ENCODE measurements around the gene PAM. TPM values are rescaled to one million over a fixed set of nuclear protein-coding genes. Genes with fewer than 3 reads are reported as not detected.

Gene PAM
- total RNA-seq, 6 experiments from 2014 or later, result 164 to 266 (median 182) TPM

GRCh38 chr5:102850503-102850902 lies 95.4 kb downstream of the PAM start:
- TF ChIP-seq CTCF (IDR thresholded peaks at IDR 0.05), result no peak
- Mint-ChIP-seq H3K4me1 (ENCODE audit: low read depth) (peaks cover 25% of the 10 kb centered on the region), H3K27me3 (ENCODE audit: insufficient read depth) (no peaks in the 10 kb centered on the region), H3K9me3 (no peaks in the 10 kb centered on the region), H3K36me3 (ENCODE audit: low read depth) (peaks cover 14% of the 10 kb centered on the region), H3K4me3 (no peak overlapping the region), H3K27ac (no peak overlapping the region)
- no peak for DNase-seq

GRCh38 chr5:102853680-102854079 lies 98.6 kb downstream of the PAM start:
- no peak overlapping the region; the same call in 1 of the 2 replicates for H3K4me3 Mint-ChIP-seq
- peaks cover 11% of the 10 kb centered on the region for H3K36me3 Mint-ChIP-seq (ENCODE audit: low read depth)
- peaks cover 55% of the 10 kb centered on the region for H3K4me1 Mint-ChIP-seq (ENCODE audit: low read depth)
- H3K27ac Mint-ChIP-seq, result peak overlapping the region; percentile 13; the same call in 1 of the 2 replicates
- peaks cover 1% of the 10 kb centered on the region; the same call in 1 of the 2 replicates for H3K27me3 Mint-ChIP-seq (ENCODE audit: insufficient read depth)
- DNase-seq, result peak; percentile 38
- no peaks in the 10 kb centered on the region for H3K9me3 Mint-ChIP-seq
- TF ChIP-seq CTCF (IDR thresholded peaks at IDR 0.05), result no peak

GRCh38 chr5:102855681-102856388 lies 100.7 kb downstream of the PAM start:
- DNase-seq, result no peak
- Mint-ChIP-seq H3K4me1 (ENCODE audit: low read depth) (peaks cover 71% of the 10 kb centered on the region), H3K27ac (peak overlapping the region; percentile 85), H3K4me3 (peak overlapping the region; percentile 69), H3K27me3 (ENCODE audit: insufficient read depth) (peaks cover 1% of the 10 kb centered on the region; the same call in 1 of the 2 replicates), H3K36me3 (ENCODE audit: low read depth) (peaks cover 11% of the 10 kb centered on the region), H3K9me3 (no peaks in the 10 kb centered on the region)
- no peak for TF ChIP-seq CTCF (IDR thresholded peaks at IDR 0.05)

GRCh38 chr5:102856389-102856777 lies 101.3 kb downstream of the PAM start:
- Mint-ChIP-seq H3K4me1 (ENCODE audit: low read depth) (peaks cover 71% of the 10 kb centered on the region), H3K9me3 (no peaks in the 10 kb centered on the region), H3K36me3 (ENCODE audit: low read depth) (peaks cover 11% of the 10 kb centered on the region), H3K27me3 (ENCODE audit: insufficient read depth) (peaks cover 1% of the 10 kb centered on the region; the same call in 1 of the 2 replicates), H3K27ac (peak overlapping the region; percentile 85), H3K4me3 (peak overlapping the region; percentile 69)
- DNase-seq, result peak; percentile 72
- no peak for TF ChIP-seq CTCF (IDR thresholded peaks at IDR 0.05)

- Mint-ChIP-seq H3K9me3 (no peaks in the 10 kb centered on the region), H3K36me3 (ENCODE audit: low read depth) (peaks cover 11% of the 10 kb centered on the region), H3K4me3 (peak overlapping the region; percentile 69), H3K27me3 (ENCODE audit: insufficient read depth) (peaks cover 1% of the 10 kb centered on the region; the same call in 1 of the 2 replicates), H3K27ac (peak overlapping the region; percentile 85), H3K4me1 (ENCODE audit: low read depth) (peaks cover 71% of the 10 kb centered on the region)
- no peak for TF ChIP-seq CTCF (IDR thresholded peaks at IDR 0.05)
- DNase-seq, result peak; percentile 47
Measured at GRCh38 chr5:102857076-102857818, 102.1 kb downstream of the PAM start.
